CD4-positive, alpha-beta T cell treated with Interleukin-4 for 4 hours (primary cell): ENCODE measurements around the gene AMMECR1.
"Not testable (repeated sequence)": the region's sequence is repeated elsewhere in the genome, so short reads cannot be mapped to it uniquely, and the experiment has no call there.

Experiments
- DNase-seq: peaks from one replicate; pipeline ENCODE4 v3.0.0-alpha.2; 2020

Gene AMMECR1

GRCh38 chrX:110251961-110252360 lies 65.9 kb downstream of the AMMECR1 start:
- no peak for DNase-seq

GRCh38 chrX:110251526-110251925 lies 66.4 kb downstream of the AMMECR1 start:
- no peak for DNase-seq

- DNase-seq: no peak
These were observed 67.0 kb downstream of the AMMECR1 start for GRCh38 chrX:110250847-110251246.

- DNase-seq: no peak
These were observed 69.3 kb downstream of the AMMECR1 start for GRCh38 chrX:110248578-110248977.

- DNase-seq: no peak
These were observed 72.9 kb downstream of the AMMECR1 start for GRCh38 chrX:110245011-110245410.

GRCh38 chrX:110242371-110242770 lies 75.5 kb downstream of the AMMECR1 start:
- no peak for DNase-seq

- no peak for DNase-seq
These were observed 76.1 kb downstream of the AMMECR1 start for GRCh38 chrX:110241816-110242215.

- peak; percentile 80 for DNase-seq
These were observed 79.6 kb downstream of the AMMECR1 start for GRCh38 chrX:110238259-110238658.

GRCh38 chrX:110231485-110231884 lies 86.4 kb downstream of the AMMECR1 start:
- not testable (repeated sequence) for DNase-seq

- DNase-seq: peak; percentile 89
These were observed 88.3 kb downstream of the AMMECR1 start for GRCh38 chrX:110229497-110230111.

- DNase-seq: no peak
These were observed 89.4 kb downstream of the AMMECR1 start for GRCh38 chrX:110228453-110228852.

- no peak for DNase-seq
These were observed 91.0 kb downstream of the AMMECR1 start for GRCh38 chrX:110226931-110227330.

- no peak for DNase-seq
These were observed 92.8 kb downstream of the AMMECR1 start for GRCh38 chrX:110224926-110225617.

GRCh38 chrX:110222497-110223257 lies 95.2 kb downstream of the AMMECR1 start:
- DNase-seq: no peak

- DNase-seq: no peak
These were observed 98.0 kb downstream of the AMMECR1 start for GRCh38 chrX:110219920-110220319.

- no peak for DNase-seq
These were observed 99.3 kb downstream of the AMMECR1 start for GRCh38 chrX:110218591-110218990.

GRCh38 chrX:110216027-110216426 lies 101.9 kb downstream of the AMMECR1 start:
- DNase-seq: no peak

GRCh38 chrX:110215411-110215810 lies 102.5 kb downstream of the AMMECR1 start:
- no peak for DNase-seq

GRCh38 chrX:110214684-110215083 lies 103.2 kb downstream of the AMMECR1 start:
- no peak for DNase-seq

- DNase-seq: no peak
These were observed 104.7 kb downstream of the AMMECR1 start for GRCh38 chrX:110213183-110213582.

- DNase-seq: no peak
These were observed 105.6 kb downstream of the AMMECR1 start for GRCh38 chrX:110212299-110212698.

- DNase-seq: no peak
These were observed 106.5 kb downstream of the AMMECR1 start for GRCh38 chrX:110211340-110211739.

- DNase-seq: no peak
These were observed 107.3 kb downstream of the AMMECR1 start for GRCh38 chrX:110210417-110211139.
